HUDEP-2 (cell line): ENCODE data around the gene HOXA10.
A peak's percentile ranks its signal among the peaks of the same experiment; 100 is the strongest.

Experiments
- DNase-seq, 76 experiments: peaks; one replicate each; lab custom pipeline; 2025; ENCODE audit not compliant: unreplicated experiment in 76 of 76; lab: John Stamatoyannopoulos, UW

Gene HOXA10

DNA sequence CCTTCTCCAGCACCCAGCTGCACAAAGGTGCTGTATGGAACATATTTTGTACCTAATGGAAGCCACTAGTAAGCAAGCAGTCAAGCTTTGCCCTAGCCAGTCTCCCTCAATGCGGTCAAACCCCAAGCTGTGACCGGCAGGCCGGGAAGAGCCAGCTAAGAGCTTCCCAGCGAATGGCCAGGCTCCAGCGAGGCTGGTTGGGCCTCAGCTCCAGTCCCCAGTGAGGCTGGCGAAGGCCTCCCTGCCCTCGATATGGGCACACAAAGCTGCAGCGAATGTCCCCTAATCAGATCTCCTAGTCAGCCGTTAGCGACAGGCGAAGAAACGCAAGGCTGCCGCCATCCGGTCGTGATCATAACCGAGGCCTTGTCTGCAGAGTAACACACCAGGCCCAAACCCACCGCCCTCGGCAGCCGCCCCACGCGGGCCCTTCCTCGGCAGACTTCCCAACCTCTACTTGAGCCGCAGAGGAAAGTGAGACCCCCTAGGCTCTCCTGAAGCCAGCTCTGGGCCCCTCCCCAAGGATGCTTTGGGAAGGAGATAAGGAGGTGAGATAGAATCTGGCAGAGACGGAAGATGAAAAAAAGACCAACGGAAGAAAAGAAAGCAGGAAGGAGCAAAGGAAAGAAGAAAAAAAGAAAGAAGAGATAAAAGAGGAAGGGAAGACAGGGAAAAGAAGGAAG lies 5.7 kb downstream of the HOXA10 start:
- peak in 31 of 76 experiments; percentile 3 to 62 (median 26) for DNase-seq

DNA sequence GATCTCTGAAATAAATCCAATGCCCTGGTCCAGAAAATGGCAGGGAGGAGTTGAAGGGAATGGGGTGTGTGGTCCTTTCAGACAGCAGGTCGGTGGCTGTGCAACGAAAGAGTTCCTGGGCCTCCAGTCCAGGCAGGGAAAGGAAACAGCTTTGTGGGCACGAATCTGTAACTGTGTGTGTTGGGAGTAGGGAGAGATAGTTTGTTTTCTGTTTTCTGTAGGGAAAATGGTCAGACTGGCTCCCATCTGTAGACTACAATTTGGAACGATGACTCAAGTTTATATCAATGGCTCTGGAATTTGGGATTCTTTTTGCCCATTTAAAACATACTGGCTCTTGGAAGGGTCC lies 6.2 kb downstream of the HOXA10 start:
- no peak for DNase-seq

DNA sequence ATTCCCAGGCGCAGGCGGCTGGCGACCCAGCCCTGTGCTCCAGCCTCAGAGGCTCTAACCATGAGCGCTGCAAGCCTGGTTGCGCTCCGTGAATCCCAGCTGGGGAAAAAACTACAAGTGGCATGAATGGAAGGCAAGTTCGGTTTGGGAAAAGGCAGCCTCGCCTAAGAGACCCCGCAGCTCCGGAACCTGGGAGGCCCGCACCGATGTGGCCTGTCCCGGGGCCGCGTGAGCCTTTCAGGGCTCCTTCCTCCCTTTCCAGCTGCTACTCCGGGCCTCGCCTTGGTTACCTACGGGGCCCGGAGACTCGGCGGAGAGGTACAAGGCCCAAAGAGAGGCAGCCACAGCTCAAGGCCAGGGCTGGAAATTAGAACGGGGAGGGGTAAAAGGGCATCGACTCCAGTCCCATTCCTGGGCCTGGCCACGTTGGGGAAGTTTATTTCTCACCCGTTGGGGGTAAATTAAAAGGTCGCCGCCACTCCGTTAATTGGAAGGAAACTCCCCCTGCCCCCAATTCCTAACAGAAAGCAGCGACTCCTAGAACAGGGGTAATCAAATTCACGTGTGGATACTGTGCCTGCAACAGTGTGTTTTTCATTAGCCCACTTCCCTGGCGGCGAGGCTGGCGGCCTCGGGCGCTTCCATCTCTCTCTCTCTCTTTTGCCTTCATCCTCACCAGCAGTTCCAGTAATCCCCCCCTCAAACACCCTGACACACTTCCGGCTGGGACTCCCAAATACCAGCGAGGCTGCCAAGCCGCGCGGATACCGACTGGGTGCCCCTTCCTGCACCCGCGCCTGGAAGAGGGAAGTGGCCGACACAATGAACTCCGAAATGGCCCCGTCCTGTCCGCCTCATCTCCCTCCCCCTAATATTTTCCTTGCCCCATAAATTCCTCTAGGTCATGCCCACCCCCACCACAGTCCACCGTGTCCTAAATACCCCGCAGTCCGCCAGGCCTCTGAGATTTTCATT lies 7.3 kb downstream of the HOXA10 start:
- DNase-seq: no peak

DNA sequence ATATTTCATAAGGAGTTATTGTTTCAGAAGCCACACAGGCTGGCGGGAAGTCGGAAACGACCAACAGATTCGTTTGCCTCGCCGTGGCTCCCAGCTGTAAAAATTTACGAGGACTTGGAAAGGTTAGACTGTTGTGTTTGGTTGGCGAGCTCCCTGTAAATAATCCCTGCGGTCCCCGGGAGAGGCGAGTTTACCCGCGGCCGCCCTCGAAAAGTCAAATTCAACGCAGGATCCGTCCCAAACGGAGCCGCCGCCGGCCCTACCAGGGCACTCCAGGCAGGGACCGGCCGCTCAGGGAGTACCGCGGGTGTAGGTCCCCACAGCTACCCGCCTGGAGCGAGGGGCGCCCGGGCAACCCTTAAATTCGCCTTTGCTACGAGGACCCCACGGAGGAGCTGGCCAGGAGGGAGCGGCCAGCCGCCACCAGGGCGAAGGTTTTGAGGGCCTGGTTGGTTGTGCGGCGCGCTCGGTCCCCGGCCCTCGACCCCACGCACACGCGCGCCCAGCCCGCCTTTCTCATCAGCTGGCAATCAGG lies 8.1 kb downstream of the HOXA10 start:
- no peak for DNase-seq

DNA sequence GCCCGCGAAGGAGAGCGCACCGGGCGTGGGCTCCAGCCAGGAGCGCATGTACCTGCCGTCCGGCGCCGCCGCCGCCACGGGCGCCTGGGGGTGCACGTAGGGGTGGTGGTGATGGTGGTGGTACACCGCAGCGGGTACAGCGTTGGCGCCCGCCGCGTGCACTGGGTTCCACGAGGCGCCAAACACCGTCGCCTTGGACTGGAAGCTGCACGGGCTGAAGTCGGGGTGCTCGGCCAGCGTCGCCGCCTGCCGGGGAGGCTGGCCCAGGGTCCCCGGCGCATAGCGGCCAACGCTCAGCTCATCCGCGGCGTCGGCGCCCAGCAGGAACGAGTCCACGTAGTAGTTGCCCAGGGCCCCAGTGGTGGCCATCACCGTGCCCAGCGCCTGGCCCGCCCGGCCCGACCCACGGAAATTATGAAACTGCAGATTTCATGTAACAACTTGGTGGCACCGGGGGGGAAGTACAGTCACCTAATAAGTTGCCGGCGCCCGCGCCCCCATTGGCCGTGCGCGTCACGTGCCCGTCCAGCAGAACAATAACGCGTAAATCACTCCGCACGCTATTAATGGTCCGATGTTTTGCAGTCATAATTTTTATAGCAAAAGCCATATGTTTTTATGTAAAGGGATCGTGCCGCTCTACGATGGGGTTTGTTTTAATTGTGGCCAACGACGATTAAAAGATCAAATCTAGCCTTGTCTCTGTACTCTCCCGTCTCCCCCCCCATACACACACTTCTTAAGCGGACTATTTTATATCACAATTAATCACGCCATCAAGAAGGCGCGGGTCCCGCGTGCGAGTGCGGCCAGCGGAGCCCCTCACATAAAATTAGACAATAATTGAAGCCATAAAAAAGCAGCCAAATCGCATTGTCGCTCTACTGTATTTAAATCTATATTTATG lies 8.8 kb downstream of the HOXA10 start, which contains the start of gene HOXA9:
Gene HOXA9 (minus strand): TSS at position 449 of the 907 bp plus-strand sequence. CDS start 80 bp downstream, at position 369.
- DNase-seq: no peak

DNA sequence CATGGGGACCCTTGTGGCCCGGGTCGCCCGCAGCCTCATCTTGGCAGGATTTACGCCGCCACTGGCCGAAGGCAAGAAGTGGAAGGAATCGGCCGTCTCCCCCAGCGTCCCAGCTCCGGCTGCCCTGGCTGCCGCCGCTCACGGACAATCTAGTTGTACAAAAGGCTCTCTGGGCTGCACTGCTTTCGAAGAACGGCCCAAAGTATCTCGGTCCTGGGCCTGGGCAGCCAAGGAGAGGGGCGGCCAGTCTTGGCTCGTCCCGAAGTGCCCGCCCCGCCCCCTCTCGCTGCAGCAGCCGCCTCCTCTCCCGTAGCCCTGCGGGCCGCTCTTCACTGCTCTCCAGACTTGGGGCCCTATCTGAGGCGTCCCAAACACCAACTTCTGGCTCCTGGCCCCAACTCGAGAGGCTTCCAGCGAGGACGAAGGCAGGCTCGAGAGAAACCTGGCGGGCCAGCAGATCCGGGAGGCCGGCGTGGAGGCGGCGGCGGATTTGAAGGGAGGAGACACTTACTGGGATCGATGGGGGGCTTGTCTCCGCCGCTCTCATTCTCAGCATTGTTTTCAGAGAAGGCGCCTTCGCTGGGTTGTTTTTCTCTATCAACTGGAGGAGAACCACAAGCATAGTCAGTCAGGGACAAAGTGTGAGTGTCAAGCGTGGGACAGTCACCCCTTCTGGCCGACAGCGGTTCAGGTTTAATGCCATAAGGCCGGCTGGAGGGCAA lies 9.6 kb downstream of the HOXA10 start:
- DNase-seq: peak in 1 of 76 experiments; percentile 16

DNA sequence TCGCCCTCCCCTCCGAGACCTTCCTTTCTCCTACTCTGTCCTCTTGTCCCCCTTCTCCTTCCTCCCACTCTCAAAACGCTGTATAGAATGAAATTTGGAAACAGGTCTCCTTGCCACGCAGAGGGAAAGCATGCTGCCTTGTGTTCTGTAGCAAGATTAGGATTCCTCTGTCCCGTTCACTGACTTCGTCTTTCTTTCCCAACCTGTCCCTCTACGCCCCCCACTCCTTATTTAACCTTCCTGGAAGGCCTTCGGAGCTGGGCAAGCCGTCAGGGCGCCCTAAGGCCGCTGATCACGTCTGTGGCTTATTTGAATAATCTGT lies 10.1 kb downstream of the HOXA10 start:
- DNase-seq: no peak

DNA sequence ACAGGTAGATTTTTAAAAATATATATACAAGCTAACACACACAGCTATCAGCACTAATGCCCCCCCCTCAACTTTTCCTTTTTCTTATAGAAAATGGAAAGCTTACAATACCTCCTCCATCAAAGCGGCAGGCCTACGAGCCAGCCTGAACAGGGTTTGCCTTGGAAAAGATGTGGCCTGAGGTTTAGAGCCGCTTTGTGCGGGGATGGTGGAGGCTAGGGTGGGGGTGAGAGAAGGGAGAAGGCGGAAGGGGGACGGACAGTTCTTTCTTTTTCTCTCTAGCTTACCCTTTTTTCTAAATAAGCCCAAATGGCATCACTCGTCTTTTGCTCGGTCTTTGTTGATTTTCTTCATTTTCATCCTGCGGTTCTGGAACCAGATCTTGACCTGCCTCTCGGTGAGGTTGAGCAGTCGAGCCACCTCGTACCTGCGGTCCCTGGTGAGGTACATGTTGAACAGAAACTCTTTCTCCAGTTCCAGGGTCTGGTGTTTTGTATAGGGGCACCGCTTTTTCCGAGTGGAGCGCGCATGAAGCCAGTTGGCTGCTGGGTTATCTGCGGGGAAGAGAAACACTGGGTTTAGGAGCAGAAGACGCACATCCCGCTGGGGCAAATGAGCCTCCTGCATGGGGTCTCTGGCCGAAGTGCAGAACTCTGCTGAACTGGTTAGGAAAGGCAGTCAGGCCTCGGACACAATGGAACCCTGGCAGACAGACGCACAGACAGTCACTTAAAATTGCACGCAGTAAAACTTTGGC lies 10.7 kb downstream of the HOXA10 start:
- DNase-seq: no peak

DNA sequence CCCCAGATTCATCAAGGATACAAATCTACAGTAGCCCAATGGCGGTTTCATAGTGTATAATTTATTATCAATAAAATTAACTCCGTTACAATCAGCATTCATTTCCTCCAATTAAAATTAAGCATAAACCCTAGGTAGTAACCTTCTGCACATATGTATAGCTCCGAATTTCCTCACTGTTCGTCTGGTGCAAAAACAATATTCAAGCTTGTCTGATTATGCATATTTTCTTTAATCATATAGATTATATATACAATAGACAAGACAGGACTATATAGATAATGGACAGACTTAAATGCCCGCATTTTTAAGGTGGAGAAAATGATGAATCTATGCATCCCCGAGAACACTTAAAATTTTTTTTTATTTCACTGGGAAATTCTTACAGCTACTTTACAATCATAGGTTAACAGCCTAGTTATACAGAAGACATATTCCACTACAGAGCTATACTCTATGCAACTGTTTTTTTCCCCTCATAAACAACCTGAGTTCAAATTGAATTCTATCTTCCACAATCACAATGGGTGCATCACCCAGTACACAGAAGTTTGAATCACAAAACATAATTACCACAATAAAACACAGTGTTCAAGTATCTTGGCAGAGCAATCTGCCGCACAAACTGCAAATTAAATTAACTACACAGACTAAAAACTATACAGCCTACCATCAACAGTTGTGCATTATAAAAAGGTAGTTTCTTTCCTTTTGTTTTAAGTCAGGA lies 11.4 kb downstream of the HOXA10 start:
- no peak for DNase-seq

DNA sequence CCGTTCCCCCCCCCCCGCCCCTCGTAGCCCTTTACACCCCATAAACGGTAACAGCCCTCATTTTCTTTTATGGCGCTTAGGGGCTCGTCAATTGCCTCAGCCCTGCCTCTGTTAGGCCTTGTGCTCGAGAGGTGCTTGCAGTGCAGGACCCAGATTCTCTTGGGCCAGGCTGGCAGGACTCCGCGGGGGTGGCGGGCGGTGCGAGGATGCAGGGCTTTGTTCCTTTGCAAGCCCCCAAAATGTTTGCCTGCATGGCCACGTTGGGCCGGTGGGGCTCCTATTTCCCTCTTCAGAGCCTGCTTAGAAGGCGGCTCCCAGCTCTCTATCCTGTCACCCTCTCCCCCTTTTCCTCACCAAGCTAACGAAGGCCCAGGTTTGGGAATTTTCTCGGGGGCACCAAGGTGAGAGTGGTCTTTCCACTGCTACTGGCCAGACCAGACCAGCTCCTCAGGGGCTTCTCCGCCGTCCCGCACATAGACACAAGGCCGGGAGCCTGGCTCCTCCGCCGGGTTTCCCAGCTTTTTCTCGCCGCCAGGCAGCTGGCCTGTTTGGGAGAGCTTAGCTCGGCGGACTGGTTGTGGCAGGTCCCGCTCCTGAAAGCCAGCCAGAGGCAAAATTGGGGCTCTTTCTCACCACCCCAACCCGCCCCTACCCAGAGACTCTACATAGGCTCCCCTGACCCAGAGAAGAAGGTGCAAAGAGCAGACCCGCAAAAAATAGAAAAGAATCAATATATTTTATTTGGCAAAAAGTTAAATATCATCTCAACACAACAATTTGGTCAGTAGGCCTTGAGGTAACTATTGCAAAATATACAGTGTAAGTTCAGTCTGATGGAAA lies 12.2 kb downstream of the HOXA10 start:
- no peak for DNase-seq

DNA sequence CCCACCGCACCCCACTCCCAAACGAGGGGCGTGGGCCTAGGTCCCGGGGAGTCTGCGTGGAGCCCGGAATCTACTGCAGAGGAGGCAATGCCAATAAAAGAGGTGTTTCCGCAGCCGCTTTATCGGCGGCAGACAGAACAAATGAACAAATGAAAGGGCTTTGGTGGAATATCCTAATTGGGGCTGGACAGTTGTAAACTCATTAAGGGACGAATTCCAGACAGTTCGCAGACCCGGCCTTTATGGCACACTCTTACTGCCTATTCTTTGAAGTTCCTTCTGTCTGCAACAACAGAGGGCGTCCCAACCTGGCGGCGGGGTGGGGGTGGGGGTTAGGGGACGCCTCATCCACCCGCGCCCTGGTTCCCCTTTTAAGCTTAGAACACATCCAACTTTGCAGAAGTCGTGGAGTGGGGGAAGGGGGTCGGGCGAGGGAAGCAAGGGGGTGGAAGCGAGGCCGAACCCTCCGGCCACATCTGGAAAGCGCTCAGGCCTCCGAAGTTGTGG lies 12.9 kb downstream of the HOXA10 start:
- no peak for DNase-seq

DNA sequence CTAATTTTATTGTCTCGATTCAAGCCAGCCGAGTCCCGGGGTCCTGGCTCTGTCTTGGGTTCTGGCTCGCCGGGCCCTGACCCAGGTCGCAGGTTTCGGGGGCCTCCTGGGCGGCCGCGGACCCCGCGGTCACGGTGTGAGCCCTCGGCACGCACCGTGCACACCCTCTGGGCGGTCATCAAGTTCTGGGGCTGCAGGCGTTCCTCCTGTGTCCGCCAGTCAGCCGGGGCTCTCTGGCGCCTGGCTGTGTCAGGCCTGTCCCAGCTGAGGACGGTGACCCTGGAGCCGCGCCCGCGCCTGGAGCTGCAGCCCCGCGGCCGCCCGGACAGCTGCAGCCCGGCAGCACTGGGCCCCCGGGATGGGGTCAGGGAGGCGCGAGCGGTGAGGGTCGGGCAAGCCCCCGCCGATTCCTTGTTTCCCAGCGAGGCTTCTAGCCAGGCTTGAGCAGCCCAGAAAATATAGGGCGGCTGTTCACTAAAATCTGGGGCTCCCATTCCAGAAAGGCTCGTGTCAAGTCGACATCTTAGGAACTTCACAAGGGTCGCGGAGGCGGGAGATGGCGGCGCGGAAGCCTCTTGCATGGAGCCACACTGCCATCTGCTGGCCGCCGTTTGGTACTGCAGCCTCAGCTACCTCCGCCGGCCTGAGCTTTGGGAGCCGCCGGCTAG lies 13.4 kb downstream of the HOXA10 start:
- peak in 66 of 76 experiments; percentile 10 to 84 (median 57) for DNase-seq

DNA sequence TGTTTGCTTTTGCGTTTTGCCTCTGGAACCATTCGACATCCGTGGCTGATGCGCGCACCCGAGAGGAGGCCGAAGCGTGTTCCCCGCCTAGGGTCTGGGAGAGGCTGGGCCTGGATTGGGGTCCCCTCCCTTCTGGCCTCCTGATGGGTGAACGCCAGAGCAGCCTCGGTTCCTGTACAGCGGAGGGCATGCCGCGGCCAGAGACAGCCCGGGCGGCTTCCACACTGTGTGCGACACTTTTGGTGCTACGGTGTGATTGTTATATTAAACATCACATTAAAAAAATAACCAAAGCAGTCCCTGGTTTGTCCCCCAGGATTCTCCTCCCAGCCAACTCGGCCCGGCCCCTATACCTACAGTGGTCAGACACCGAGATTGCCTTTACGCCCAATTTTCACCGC lies 14.0 kb downstream of the HOXA10 start:
- no peak for DNase-seq

DNA sequence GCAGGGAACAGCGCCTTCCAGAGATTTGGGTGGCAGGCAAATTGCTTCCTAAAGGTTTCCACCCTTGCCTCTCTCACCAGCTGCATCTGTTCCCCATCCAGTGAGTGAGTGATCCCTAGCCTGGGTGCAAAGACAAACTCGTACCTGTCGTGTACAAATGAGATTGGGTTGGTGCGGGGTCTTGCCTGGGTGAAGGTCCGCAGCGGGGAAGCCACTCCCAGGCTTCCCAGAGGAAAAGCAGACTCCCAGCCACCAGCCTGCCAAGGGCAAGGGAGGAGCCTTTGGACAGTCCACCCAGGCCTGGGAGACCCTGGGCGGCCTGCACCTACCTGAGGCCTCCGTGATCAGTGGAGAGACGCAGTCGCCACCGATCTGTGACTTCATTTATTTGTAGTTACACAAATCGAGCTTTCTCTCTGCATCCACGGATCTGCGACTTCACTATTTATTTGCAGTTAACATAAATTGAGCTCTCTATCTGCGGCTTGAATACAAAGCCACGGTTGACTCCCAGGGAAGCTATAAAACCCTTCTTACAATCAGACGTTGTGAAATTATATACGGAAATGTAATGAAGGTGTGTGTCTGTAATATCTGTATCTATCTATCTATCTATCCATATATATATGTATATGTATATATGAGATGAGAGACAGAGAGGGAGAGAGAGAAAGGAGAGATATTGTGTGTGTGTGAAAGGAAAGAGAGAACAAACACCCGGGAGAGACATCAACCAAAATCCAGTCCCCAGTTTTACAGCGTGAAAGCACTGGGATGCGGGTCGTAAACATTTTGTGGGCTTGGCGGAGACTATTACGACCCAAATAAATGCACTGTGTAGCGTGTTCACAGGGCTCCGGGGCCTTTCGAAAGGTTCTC lies 14.6 kb downstream of the HOXA10 start:
- DNase-seq: no peak

DNA sequence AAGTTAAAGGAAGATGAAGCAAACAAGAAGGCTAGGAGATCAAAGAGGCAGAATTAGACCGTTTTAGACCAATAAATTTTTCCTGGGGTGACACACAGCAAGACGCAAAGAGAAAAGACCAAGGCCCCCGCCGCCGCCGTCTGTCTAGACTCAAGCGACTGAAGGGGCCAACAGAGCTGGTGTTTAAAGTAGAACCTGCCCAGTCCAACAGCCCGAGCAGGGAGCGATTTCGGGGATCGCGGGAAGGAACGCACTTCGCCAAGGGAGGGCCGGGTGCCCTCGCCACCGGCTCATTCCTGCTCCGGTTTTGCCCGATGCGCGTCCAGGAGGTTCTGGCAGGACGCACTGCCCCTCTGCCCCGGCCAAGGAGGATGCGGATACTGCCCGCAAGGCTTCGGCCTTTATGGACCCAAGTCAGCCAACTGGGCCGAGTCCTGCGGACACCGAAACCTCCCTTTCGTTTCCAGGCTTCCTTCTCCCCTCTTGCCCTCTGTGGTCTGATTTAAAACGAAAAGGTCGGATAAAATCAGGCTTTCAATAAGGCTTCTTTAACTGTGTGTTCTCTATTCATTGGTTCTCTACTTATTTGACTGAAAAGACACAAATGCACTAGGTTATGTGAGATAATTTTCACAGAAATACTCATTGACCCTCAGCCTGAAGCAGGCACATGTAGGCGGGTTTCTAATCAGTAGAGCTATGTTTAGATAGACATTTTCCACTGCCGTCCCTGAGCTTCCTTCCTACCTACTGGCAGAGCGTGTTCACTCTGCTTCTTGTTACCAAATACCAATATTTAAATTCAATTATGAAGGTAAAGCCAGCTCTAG lies 15.5 kb downstream of the HOXA10 start:
- no peak for DNase-seq
